Mucosa of stomach (tissue), 1 donor: ENCODE data around the gene SNTB2.

Experiments
- H3K27me3 ChIP-seq: one replicate; pipeline ENCODE4 v1.7.0; 2013; ENCODE audit warnings: mild to moderate bottlenecking, low read length; ENCODE audit not compliant: control insufficient read depth, insufficient read depth
- H3K36me3 ChIP-seq: one replicate; pipeline ENCODE4 v1.7.0; 2013; ENCODE audit warnings: low read length; ENCODE audit not compliant: control insufficient read depth, insufficient read depth
- H3K4me1 ChIP-seq: one replicate; pipeline ENCODE4 v1.7.0; 2013; ENCODE audit warnings: mild to moderate bottlenecking, low read length; ENCODE audit not compliant: control insufficient read depth, insufficient read depth
- H3K4me3 ChIP-seq: one replicate; pipeline ENCODE4 v1.7.0; 2013; ENCODE audit warnings: low read length
- H3K9ac ChIP-seq: one replicate; pipeline ENCODE4 v1.7.0; 2013; ENCODE audit warnings: mild to moderate bottlenecking, low read length, moderate library complexity
- H3K9me3 ChIP-seq: one replicate; pipeline ENCODE4 v1.7.0; 2013; ENCODE audit warnings: mild to moderate bottlenecking, low read length, moderate library complexity; ENCODE audit not compliant: control insufficient read depth
- donor health status: Pancreatic carcinoma.

Gene SNTB2

DNA sequence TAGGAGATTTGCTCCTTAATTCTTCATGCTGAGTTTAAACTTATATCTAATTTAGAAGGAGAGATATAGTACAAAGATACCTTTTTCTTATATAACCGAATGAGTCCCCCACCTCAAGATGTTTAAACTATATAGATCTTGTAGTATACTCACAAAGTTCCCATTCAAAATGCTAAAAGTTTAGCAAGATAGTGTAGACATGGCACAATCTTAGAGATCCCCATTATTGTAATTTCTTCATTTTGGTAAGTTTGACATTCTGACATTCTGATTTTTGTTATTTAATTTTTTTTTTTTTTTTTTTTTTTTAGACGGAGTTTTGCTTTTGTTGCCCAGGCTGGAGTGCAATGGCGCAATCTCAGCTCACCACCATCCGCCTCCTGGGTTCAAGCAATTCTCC lies 22.8 kb downstream of the SNTB2 start:
- Histone ChIP-seq H3K4me1 (peaks cover 10% of the 10 kb centered on the region), H3K4me3 (no peak overlapping the region), H3K9me3 (no peaks in the 10 kb centered on the region), H3K27me3 (no peaks in the 10 kb centered on the region), H3K9ac (no peak overlapping the region), H3K36me3 (no peaks in the 10 kb centered on the region)

DNA sequence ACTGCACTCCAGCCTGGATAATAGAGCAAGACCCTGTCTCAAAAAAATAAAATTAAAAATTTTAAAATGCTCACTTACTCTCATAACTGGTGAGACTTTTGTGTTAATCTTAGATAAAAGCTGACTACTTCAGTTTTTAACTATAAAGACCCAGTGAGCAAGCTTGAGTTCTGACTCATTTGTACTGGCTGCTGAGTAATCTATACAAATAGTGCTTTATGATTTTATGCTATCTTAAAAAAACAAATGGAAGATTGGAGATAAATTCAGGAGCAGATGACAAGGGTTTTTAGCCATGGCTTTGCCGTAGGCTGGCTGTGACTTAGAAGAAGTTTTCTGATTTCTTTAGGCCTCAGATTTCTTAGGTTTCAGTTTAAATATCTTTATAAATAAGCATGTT lies 30.5 kb downstream of the SNTB2 start:
- Histone ChIP-seq H3K4me1 (peaks cover 29% of the 10 kb centered on the region), H3K4me3 (no peak overlapping the region), H3K36me3 (no peaks in the 10 kb centered on the region), H3K27me3 (no peaks in the 10 kb centered on the region), H3K9me3 (no peaks in the 10 kb centered on the region), H3K9ac (no peak overlapping the region)

DNA sequence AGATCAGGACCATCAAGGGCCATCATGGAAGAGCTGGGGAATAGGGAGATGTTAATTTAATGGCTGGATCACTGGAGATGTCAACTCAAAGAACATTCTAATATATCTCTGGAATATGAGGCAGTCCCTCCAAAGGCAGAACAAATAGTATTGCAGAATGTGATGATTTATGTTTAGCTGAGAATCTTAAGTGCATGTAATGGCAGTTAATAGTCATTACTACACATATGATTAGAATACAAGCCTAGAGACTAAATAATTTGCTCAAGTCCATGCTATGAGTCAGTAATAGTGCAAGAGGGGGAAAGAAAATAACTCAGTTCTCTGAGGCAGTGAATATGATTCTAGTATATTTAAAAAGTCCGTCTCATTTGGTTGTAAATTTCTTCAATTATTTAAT lies 32.3 kb downstream of the SNTB2 start:
- peaks cover 29% of the 10 kb centered on the region for H3K4me1 ChIP-seq
- no peak overlapping the region for H3K4me3 ChIP-seq
- H3K9ac ChIP-seq: no peak overlapping the region

DNA sequence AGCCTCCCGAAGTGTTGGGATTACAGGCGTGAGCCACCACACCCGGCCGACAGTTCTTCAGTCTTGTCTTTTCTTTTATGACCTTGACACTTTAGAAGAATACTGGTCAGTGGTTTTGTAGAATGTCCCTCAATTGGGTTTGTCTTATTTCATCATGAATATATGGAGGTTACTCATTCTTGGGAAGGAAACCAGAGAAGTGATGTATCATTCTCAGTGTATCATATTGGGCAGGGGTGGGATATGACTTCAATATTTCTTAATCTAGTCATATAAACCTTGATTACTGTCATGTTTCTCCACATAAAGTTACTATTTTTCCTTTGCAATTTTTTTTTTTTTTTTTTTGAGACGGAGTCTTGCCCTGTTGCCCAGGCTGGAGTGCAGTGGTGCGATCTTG lies 36.9 kb downstream of the SNTB2 start:
- Histone ChIP-seq H3K9ac (no peak overlapping the region), H3K4me3 (no peak overlapping the region), H3K27me3 (no peaks in the 10 kb centered on the region), H3K9me3 (no peaks in the 10 kb centered on the region), H3K4me1 (no peaks in the 10 kb centered on the region), H3K36me3 (no peaks in the 10 kb centered on the region)

More for the DNA sequence above, 32.3 kb downstream of the SNTB2 start:
- Histone ChIP-seq H3K9me3 (no peaks in the 10 kb centered on the region), H3K36me3 (no peaks in the 10 kb centered on the region), H3K27me3 (no peaks in the 10 kb centered on the region)

DNA sequence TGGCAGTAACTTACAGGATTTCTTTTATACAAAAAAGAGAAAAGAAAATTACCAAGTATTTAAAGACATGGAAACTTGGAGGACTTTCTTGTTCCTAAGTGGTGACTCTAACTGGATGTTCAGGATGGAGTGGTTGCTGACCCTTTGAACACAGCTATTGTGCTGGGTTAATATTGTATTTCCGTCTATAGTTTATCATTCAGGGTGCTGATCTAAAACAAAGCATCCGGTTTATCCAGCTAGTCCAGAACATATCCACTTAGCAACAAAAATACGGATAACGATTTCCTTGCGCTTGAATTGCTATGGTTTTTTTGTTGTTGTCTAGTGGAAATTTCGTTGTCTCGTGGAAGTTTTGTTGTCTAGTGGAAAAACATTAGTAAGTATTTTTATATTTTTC lies 38.2 kb downstream of the SNTB2 start:
- Histone ChIP-seq H3K4me3 (no peak overlapping the region), H3K36me3 (no peaks in the 10 kb centered on the region), H3K9ac (no peak overlapping the region), H3K4me1 (no peaks in the 10 kb centered on the region), H3K27me3 (no peaks in the 10 kb centered on the region), H3K9me3 (no peaks in the 10 kb centered on the region)

DNA sequence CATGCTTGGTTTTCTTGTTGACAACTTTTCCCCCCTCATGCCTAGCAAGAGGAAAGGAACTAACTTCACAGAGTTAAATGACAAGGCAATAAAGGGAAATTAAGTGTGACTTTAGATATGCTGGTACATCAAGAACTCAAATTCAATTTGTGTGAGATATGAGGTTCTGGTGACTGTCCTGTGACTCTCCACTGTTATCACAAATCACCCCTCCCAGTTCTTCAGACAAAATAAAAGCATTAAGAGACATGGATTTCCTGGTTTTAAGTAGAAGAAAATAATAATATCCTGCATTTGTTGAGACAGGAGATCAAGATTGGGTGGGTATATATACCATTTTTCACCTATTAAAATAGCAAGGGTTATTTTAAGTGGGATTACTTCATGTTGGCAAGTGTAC lies 46.2 kb downstream of the SNTB2 start:
- Histone ChIP-seq H3K9ac (no peak overlapping the region), H3K4me3 (no peak overlapping the region), H3K36me3 (no peaks in the 10 kb centered on the region), H3K9me3 (no peaks in the 10 kb centered on the region), H3K4me1 (no peaks in the 10 kb centered on the region), H3K27me3 (no peaks in the 10 kb centered on the region)

- H3K27me3 ChIP-seq: no peaks in the 10 kb centered on the region
- no peak overlapping the region for H3K9ac ChIP-seq
- no peak overlapping the region for H3K4me3 ChIP-seq
- no peaks in the 10 kb centered on the region for H3K9me3 ChIP-seq
- H3K36me3 ChIP-seq: no peaks in the 10 kb centered on the region
- no peaks in the 10 kb centered on the region for H3K4me1 ChIP-seq
Measured at GRCh38 chr16:69234460-69234859, 47.5 kb downstream of the SNTB2 start.

- no peaks in the 10 kb centered on the region for H3K4me1 ChIP-seq
- H3K4me3 ChIP-seq: no peak overlapping the region
- no peaks in the 10 kb centered on the region for H3K36me3 ChIP-seq
- H3K27me3 ChIP-seq: no peaks in the 10 kb centered on the region
- H3K9me3 ChIP-seq: no peaks in the 10 kb centered on the region
- H3K9ac ChIP-seq: no peak overlapping the region
Measured at GRCh38 chr16:69236319-69236718, 49.4 kb downstream of the SNTB2 start.

DNA sequence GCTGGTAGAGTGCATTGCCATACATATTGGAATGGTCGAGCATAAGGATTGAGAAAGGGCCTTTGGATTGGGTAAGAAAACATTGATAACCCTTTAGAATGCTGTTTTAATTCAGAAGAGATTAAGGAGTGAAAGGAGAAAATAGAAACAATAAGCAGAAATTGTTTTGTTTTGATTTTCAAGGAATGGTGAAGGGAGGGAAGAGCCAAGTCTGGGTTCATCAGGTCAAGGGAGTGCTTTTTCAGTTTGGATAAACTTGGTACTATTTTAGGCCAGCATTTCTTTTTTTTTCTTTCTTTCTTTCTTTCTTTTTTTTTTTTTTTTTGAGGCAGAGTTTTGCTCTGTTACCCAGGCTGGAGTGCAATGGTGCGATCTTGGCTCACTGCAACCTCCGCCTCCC lies 50.3 kb downstream of the SNTB2 start:
- no peak overlapping the region for H3K4me3 ChIP-seq
- H3K27me3 ChIP-seq: no peaks in the 10 kb centered on the region
- no peak overlapping the region for H3K9ac ChIP-seq
- no peaks in the 10 kb centered on the region for H3K36me3 ChIP-seq
- no peaks in the 10 kb centered on the region for H3K9me3 ChIP-seq
- no peaks in the 10 kb centered on the region for H3K4me1 ChIP-seq

DNA sequence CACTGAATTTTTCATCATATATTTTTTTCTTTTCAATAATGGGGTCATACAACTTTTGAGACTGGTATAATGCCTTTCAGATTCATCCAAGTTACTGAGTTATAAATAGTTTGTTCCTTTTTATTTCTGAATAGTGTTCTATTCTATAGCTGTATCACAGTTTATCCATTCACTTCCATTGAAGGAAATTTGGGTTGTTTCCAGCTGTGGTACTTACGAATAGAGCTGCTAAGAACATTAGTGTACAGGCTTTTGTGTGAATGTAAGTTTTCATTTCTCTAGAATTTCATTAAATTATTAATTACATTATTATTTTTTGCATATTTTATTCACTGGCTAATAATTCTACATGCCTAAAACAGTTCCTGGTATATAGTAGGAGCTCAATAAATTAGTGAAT lies 52.9 kb downstream of the SNTB2 start:
- Histone ChIP-seq H3K9me3 (no peaks in the 10 kb centered on the region), H3K9ac (no peak overlapping the region), H3K4me1 (no peaks in the 10 kb centered on the region), H3K4me3 (no peak overlapping the region), H3K36me3 (no peaks in the 10 kb centered on the region), H3K27me3 (no peaks in the 10 kb centered on the region)

DNA sequence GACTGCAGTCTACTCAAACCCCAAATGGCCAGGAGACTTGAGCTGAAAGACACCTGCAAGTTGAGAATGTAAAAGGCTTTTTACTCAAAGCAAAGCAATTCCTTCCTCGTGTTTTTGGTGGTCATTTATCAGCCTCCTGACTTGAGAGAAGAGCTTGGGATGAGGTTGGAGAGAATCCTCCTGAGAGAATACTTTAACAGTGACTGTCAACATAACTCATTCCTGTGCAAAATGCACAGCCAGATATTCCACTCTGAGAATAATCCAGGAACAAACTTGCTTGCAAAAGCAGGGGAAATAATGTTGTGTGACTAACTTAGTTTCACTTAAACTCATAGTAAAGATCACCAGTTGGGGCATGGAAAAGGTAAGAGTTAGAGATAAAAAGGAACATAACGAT lies 53.4 kb downstream of the SNTB2 start:
- Histone ChIP-seq H3K27me3 (no peaks in the 10 kb centered on the region), H3K4me3 (no peak overlapping the region), H3K36me3 (no peaks in the 10 kb centered on the region), H3K9ac (no peak overlapping the region), H3K4me1 (no peaks in the 10 kb centered on the region), H3K9me3 (no peaks in the 10 kb centered on the region)

DNA sequence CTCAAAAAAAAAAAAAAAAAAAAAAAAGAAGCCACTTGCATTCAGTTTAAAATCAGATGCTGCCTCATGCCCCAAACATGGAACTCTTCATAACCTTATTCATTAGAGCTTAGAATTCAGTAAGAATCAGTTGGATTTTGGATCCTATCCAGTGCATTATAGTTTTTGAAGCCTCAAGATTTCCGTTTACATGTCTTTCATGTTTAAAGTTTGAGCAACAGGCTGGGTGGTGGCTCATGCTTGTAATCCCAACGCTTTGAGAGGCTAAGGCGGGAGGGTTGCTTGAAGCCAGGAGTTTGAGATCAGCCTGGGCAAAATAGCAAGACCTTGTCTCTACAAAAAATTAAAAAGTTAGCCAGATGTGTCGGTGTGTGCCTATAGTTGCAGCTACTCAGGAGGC lies 55.0 kb downstream of the SNTB2 start:
- Histone ChIP-seq H3K27me3 (no peaks in the 10 kb centered on the region), H3K4me1 (no peaks in the 10 kb centered on the region), H3K9me3 (no peaks in the 10 kb centered on the region), H3K36me3 (no peaks in the 10 kb centered on the region), H3K9ac (no peak overlapping the region), H3K4me3 (no peak overlapping the region)

- Histone ChIP-seq H3K4me1 (no peaks in the 10 kb centered on the region), H3K27me3 (no peaks in the 10 kb centered on the region), H3K4me3 (no peak overlapping the region), H3K9me3 (no peaks in the 10 kb centered on the region), H3K9ac (no peak overlapping the region), H3K36me3 (no peaks in the 10 kb centered on the region)
Measured at GRCh38 chr16:69243479-69243878, 56.5 kb downstream of the SNTB2 start.
